Hepatocyte (in vitro differentiated cells): Measurements from ENCODE around the gene SPRED2.

Experiments used
- EZH2 ChIP-seq: fragments of 200-600 bp; sonication (generic); IDR thresholded peaks from 2 replicates; pipeline ENCODE4 v1.6.1; 2016; ENCODE audit warnings: antibody characterized with exemption, mild to moderate bottlenecking, borderline replicate concordance
- TF ChIP-seq, protein P1 (sequence below): fragments of 200-600 bp; sonication (generic); IDR thresholded peaks from 2 replicates; pipeline ENCODE4 v1.5.1; 2016; ENCODE audit warnings: antibody characterized with exemption, mild to moderate bottlenecking; ENCODE audit not compliant: poor library complexity

DNA sequence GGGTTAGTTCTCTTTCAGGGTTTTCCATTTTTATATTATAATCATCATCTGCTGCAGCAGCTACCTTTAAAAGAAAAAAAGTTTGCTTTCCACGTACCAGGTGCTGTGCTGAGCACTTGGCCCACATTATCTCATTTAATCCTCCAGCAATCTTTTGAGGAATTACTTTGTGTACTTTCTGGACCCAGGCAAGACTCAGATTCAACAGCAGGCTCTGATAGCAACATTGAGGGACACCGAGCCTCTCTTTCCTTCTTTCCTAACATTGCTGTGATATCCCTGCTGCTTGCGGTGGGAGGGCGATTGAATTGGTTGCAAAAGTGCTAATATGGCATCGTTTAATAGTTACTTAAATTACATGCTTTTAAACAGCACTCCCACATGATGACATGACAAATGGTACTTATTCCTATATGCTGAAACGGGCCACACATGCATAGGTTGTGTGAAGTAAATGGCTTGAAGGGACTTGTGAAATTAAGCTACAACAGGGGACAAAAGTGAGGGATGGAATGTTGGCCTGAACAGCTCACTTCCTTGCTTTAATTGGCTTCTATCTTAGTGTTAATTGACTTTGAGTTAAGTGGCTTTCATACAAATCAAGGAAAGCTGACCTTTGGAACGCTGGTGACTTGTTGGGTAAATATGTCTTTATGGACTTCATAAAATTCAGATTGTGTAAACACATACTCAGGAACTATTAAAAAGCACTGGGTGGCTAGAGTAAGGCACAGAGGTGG lies 21.2 kb downstream of the SPRED2 start:
- TF ChIP-seq, protein P1, sequence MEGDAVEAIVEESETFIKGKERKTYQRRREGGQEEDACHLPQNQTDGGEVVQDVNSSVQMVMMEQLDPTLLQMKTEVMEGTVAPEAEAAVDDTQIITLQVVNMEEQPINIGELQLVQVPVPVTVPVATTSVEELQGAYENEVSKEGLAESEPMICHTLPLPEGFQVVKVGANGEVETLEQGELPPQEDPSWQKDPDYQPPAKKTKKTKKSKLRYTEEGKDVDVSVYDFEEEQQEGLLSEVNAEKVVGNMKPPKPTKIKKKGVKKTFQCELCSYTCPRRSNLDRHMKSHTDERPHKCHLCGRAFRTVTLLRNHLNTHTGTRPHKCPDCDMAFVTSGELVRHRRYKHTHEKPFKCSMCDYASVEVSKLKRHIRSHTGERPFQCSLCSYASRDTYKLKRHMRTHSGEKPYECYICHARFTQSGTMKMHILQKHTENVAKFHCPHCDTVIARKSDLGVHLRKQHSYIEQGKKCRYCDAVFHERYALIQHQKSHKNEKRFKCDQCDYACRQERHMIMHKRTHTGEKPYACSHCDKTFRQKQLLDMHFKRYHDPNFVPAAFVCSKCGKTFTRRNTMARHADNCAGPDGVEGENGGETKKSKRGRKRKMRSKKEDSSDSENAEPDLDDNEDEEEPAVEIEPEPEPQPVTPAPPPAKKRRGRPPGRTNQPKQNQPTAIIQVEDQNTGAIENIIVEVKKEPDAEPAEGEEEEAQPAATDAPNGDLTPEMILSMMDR = no peak
- no peak for TF ChIP-seq EZH2
